IMR-90 (cell line): Measurements from ENCODE around the gene MGAT5B. TPM values are rescaled to one million over a fixed set of nuclear protein-coding genes. Genes with fewer than 3 reads are reported as not detected.

Experiments used
- ATAC-seq: fragments of 200-7000 bp; cut with Tn5 transposase; 2 replicates; pipeline ENCODE4 v1.9.1; 2020; ENCODE audit warnings: low read depth, mild to moderate bottlenecking, moderate library complexity
- BruUV-seq: library from RNA; stranded (reverse); fragments of 400-500 nt; replicated peaks from 2 replicates; lab custom pipeline; 2021; lab: Mats Ljungman, UMichigan
- CTCF ChIA-PET: fragments of 300-600 bp; formaldehyde crosslinking; extraction: SDS; loops from one replicate; lab custom pipeline; 2021; ENCODE audit warnings: antibody characterized with exemption; lab: Yijun Ruan, JAX
- POLR2A ChIA-PET: fragments of 300-600 bp; sonication (Branson Sonifier 250); formaldehyde crosslinking; loops from one replicate; lab custom pipeline; 2022; ENCODE audit warnings: antibody characterized with exemption; ENCODE audit not compliant: unreplicated experiment; lab: Charles Lee
- DNase-seq: peaks from one replicate; pipeline ENCODE4 v3.0.0; 2013
- H2AFZ ChIP-seq: replicated peaks from 2 replicates; pipeline ENCODE3; 2013; ENCODE audit warnings: low read length, mild to moderate bottlenecking; ENCODE audit not compliant: poor library complexity
- H2AK5ac ChIP-seq: 2 replicates; pipeline ENCODE4 v1.6.1; 2013; ENCODE audit warnings: low read depth, low read length, inconsistent platforms
- H2AK9ac ChIP-seq: replicated peaks from 2 replicates; pipeline ENCODE3; 2013; ENCODE audit warnings: mild to moderate bottlenecking, low read depth, low read length, moderate library complexity; ENCODE audit not compliant: poor library complexity
- H2BK120ac ChIP-seq: 2 replicates; pipeline ENCODE4 v1.6.1; 2013; ENCODE audit warnings: low read depth, low read length, inconsistent platforms
- H2BK15ac ChIP-seq: 3 replicates; pipeline ENCODE4 v1.6.1; 2013; ENCODE audit warnings: low read depth, low read length, inconsistent platforms
- H2BK20ac ChIP-seq: 2 replicates; pipeline ENCODE4 v1.6.1; 2013; ENCODE audit warnings: low read depth, mild to moderate bottlenecking, inconsistent platforms, low read length, moderate library complexity
- H2BK5ac ChIP-seq: 2 replicates; pipeline ENCODE4 v1.6.1; 2013; ENCODE audit warnings: mild to moderate bottlenecking, low read depth, low read length, inconsistent platforms; ENCODE audit not compliant: poor library complexity, severe bottlenecking
- H3K14ac ChIP-seq: replicated peaks from 2 replicates; pipeline ENCODE4 v1.6.1; 2013; ENCODE audit warnings: low read depth, low read length, inconsistent platforms
- H3K18ac ChIP-seq: 2 replicates; pipeline ENCODE4 v1.6.1; 2013; ENCODE audit warnings: low read depth, low read length, control low read depth
- H3K23ac ChIP-seq: 2 replicates; pipeline ENCODE4 v1.6.1; 2013; ENCODE audit warnings: low read depth, low read length, inconsistent platforms
- H3K27ac ChIP-seq: 2 replicates; pipeline ENCODE4 v1.5.1; 2013; ENCODE audit warnings: mild to moderate bottlenecking, control low read depth, low read length; ENCODE audit not compliant: insufficient read depth
- H3K27me3 ChIP-seq: 2 replicates; pipeline ENCODE4 v1.6.1; 2013; ENCODE audit warnings: low read length; ENCODE audit not compliant: control insufficient read depth, insufficient read depth
- H3K36me3 ChIP-seq: 2 replicates; pipeline ENCODE4 v1.6.1; 2013; ENCODE audit warnings: low read length, mixed read lengths; ENCODE audit not compliant: control insufficient read depth, insufficient read depth
- H3K4ac ChIP-seq: 2 replicates; pipeline ENCODE4 v1.6.1; 2013; ENCODE audit warnings: low read depth, low read length, inconsistent platforms
- H3K4me1 ChIP-seq: 2 replicates; pipeline ENCODE4 v1.6.1; 2013; ENCODE audit warnings: low read length, mixed read lengths; ENCODE audit not compliant: control insufficient read depth, insufficient read depth
- H3K4me2 ChIP-seq: 2 replicates; pipeline ENCODE4 v1.6.1; 2013; ENCODE audit warnings: low read depth, mild to moderate bottlenecking, control low read depth, low read length, moderate library complexity
- H3K4me3 ChIP-seq: 2 replicates; pipeline ENCODE4 v1.5.1; 2013; ENCODE audit warnings: low read depth, mild to moderate bottlenecking, control low read depth, low read length, moderate library complexity; ENCODE audit not compliant: insufficient read depth
- H3K56ac ChIP-seq: 2 replicates; pipeline ENCODE4 v1.6.1; 2013; ENCODE audit warnings: low read length, inconsistent platforms; ENCODE audit not compliant: insufficient read depth; ENCODE audit errors: extremely low read depth
- H3K79me1 ChIP-seq, 2 experiments: 2 replicates each; pipeline ENCODE4 v1.6.1; 2013; ENCODE audit warnings: low read length in 2 of 2, inconsistent platforms in 1 of 2, low read depth in 1 of 2
- H3K9ac ChIP-seq: 2 replicates; pipeline ENCODE4 v1.6.1; 2013; ENCODE audit warnings: low read depth, low read length, control low read depth
- H3K9me1 ChIP-seq: 2 replicates; pipeline ENCODE4 v1.6.1; 2013; ENCODE audit warnings: low read length, inconsistent platforms; ENCODE audit not compliant: insufficient read depth
- H3K9me3 ChIP-seq: 2 replicates; pipeline ENCODE4 v1.6.1; 2013; ENCODE audit warnings: low read length; ENCODE audit not compliant: control insufficient read depth, insufficient read depth
- H4K20me1 ChIP-seq: 2 replicates; pipeline ENCODE4 v1.6.1; 2013; ENCODE audit warnings: low read length, inconsistent platforms; ENCODE audit not compliant: insufficient read depth
- H4K5ac ChIP-seq: 2 replicates; pipeline ENCODE4 v1.6.1; 2013; ENCODE audit warnings: mild to moderate bottlenecking, low read depth, low read length, control low read depth
- H4K8ac ChIP-seq, 2 experiments: 2 replicates each; pipeline ENCODE4 v1.6.1; 2013; ENCODE audit warnings: low read depth in 2 of 2, low read length in 2 of 2, control low read depth in 1 of 2, inconsistent platforms in 1 of 2
- H4K91ac ChIP-seq: 2 replicates; pipeline ENCODE4 v1.6.1; 2013; ENCODE audit warnings: low read depth, low read length, inconsistent platforms; ENCODE audit not compliant: insufficient read depth
- NFE2L2 ChIP-seq: fragments of 150-350 bp; IDR thresholded peaks from 2 replicates; pipeline ENCODE4 v1.6.1; 2016; ENCODE audit warnings: low read depth, mild to moderate bottlenecking, low read length
- WGBS, 2 experiments: methylation state at CpG; one replicate each; pipeline versions ENCODE4 v1.1.5 to v1.1.7; 2013; ENCODE audit warnings: missing lambda C conversion rate in 2 of 2; ENCODE audit not compliant: insufficient read length in 1 of 2; ENCODE audit errors: extremely low coverage in 2 of 2; 5-methylcytosine and 5-hydroxymethylcytosine counted together
- dilution Hi-C: fragments of 300-500 bp; cut with HindIII; formaldehyde crosslinking; loops from one replicate; pipeline ENCODE4 v1.14.3; 2018; ENCODE audit warnings: low sequenced_read_pairs; ENCODE audit not compliant: unreplicated experiment
- in situ Hi-C: fragments of 300-500 bp; cut with MboI; formaldehyde crosslinking; loops from 3 replicates; pipeline ENCODE4 v1.14.3; 2019; ENCODE audit warnings: low sequenced_read_pairs, inconsistent platforms, mixed read lengths
- intact Hi-C: fragments of 100-400 bp; cut with micrococcal nuclease; formaldehyde crosslinking; loops from 2 replicates; pipeline ENCODE4 v1.10.0; 2022
- polyA plus RNA-seq, 3 experiments: library from polyadenylated mRNA; depleted of rRNA; stranded (reverse); fragments of >200 nt; gene quantifications; 2 replicates each; pipeline ENCODE4 v1.2.3, GENCODE V29; 2012; ENCODE audit warnings: low replicate concordance in 1 of 3
- total RNA-seq: library from RNA; depleted of rRNA; stranded (reverse); fragments of >200 nt; gene quantifications from 2 replicates; pipeline ENCODE4 v1.2.3, GENCODE V29; 2012

Gene MGAT5B
- total and polyA plus RNA-seq, 2 of the 4 experiments (the other 2 are of a cell fraction), result 0.54 to 2.0 TPM

DNA sequence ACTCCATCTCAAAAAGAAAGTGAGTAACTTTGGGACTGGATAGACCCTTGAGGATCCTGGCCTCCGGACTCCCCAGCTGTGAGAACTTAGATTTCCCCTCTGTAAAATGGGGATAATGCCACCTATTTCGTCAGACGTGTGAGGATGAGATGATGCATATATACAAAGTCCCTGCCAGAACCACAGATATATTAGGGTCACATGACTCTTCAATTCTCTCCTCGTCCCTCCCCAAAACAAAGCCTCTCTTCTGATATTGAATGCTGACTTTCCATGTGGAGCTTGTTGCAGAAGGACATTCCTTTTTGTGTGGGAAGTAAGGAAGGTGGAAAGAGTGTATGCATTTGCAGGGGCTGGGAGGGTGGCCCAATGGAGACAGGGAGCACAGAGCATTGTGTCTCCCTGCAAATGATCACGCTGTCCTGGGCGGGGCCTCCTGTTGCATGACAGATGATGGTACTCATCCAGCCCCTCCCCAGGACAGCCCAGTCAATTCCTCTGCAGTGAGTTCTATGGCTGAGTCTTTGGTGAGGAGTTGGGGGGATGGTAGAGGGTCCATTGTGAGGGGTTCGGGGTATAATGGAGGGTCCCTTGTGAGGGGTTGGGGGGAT is 35.1 kb upstream of the MGAT5B start:
- H2BK5ac ChIP-seq, result no peak overlapping the region
- no peaks in the 10 kb centered on the region for H3K36me3 ChIP-seq
- H3K4ac ChIP-seq, result no peak overlapping the region
- no peak overlapping the region for H3K23ac ChIP-seq
- no peak overlapping the region for H3K9ac ChIP-seq
- H3K4me2 ChIP-seq, result no peak overlapping the region
- no peak overlapping the region for H4K91ac ChIP-seq
- ChIA-PET CTCF (no interaction called here), POLR2A (no interaction called here)
- no peak overlapping the region for H2AFZ ChIP-seq
- H3K4me1 ChIP-seq, result no peaks in the 10 kb centered on the region
- dilution Hi-C loops, result no loop called here
- H3K27me3 ChIP-seq, result peaks cover 29% of the 10 kb centered on the region
- no peak overlapping the region for H4K8ac ChIP-seq
- H3K18ac ChIP-seq, result no peak overlapping the region
- no peaks in the 10 kb centered on the region for H3K9me1 ChIP-seq
- peak overlapping the region; percentile 72 for H2AK9ac ChIP-seq
- intact Hi-C loops, result no loop called here
- no TSS peak for BruUV-seq
- no peak overlapping the region for H2BK20ac ChIP-seq
- DNase-seq (no peak), ATAC-seq (no peak)
- H3K9me3 ChIP-seq, result no peaks in the 10 kb centered on the region
- H3K79me1 ChIP-seq, result no peaks in the 10 kb centered on the region
- H3K14ac ChIP-seq, result no peak overlapping the region
- H3K27ac ChIP-seq, result no peak overlapping the region
- no peak overlapping the region for H2BK120ac ChIP-seq
- WGBS, 2 experiments, result no CpG with 5 or more reads among the region's 7 CpGs
- no peak overlapping the region for H3K4me3 ChIP-seq
- H3K56ac ChIP-seq, result no peak overlapping the region
- H2AK5ac ChIP-seq, result no peak overlapping the region
- no peaks in the 10 kb centered on the region for H4K20me1 ChIP-seq
- in situ Hi-C loops, result no loop called here
- no peak for TF ChIP-seq NFE2L2
- H4K5ac ChIP-seq, result no peak overlapping the region
- H2BK15ac ChIP-seq, result no peak overlapping the region
